ENCODE data around the gene CELSR1.

CELSR1 gene

GRCh38 chr22:46536537-46537224 lies 739 bp downstream of the CELSR1 start:
- TF ChIP-seq CTCF (conservative IDR thresholded peaks at IDR 0.05; ENCODE audit: control insufficient read depth, insufficient read depth, low read depth, low read length), result no peak
- DNase-seq (ENCODE audit: low read depth), result no peak
- no peak overlapping the region for H3K4me3 ChIP-seq (ENCODE audit: control insufficient read depth, low read depth, low read length)

GRCh38 chr22:46535876-46536536 lies 1.4 kb downstream of the CELSR1 start:
- no peak for DNase-seq (ENCODE audit: low read depth)
- no peak for TF ChIP-seq CTCF (conservative IDR thresholded peaks at IDR 0.05; ENCODE audit: control insufficient read depth, insufficient read depth, low read depth, low read length)
- no peak overlapping the region for H3K4me3 ChIP-seq (ENCODE audit: control insufficient read depth, low read depth, low read length)

- no peak for DNase-seq (ENCODE audit: low read depth)
- H3K4me3 ChIP-seq (ENCODE audit: control insufficient read depth, low read depth, low read length), result no peak overlapping the region
- TF ChIP-seq CTCF (conservative IDR thresholded peaks at IDR 0.05; ENCODE audit: control insufficient read depth, insufficient read depth, low read depth, low read length), result no peak
Observed at GRCh38 chr22:46534901-46535630, 2.4 kb downstream of the CELSR1 start.

- DNase-seq (ENCODE audit: low read depth), result no peak
- TF ChIP-seq CTCF (conservative IDR thresholded peaks at IDR 0.05; ENCODE audit: control insufficient read depth, insufficient read depth, low read depth, low read length), result no peak
- no peak overlapping the region for H3K4me3 ChIP-seq (ENCODE audit: control insufficient read depth, low read depth, low read length)
Observed at GRCh38 chr22:46534177-46534776, 3.1 kb downstream of the CELSR1 start.

GRCh38 chr22:46533070-46533833 lies 4.2 kb downstream of the CELSR1 start:
- TF ChIP-seq CTCF (conservative IDR thresholded peaks at IDR 0.05; ENCODE audit: control insufficient read depth, insufficient read depth, low read depth, low read length), result no peak
- no peak for DNase-seq (ENCODE audit: low read depth)
- H3K4me3 ChIP-seq (ENCODE audit: control insufficient read depth, low read depth, low read length), result no peak overlapping the region

GRCh38 chr22:46532416-46532815 lies 5.0 kb downstream of the CELSR1 start:
- no peak for DNase-seq (ENCODE audit: low read depth)
- no peak for TF ChIP-seq CTCF (conservative IDR thresholded peaks at IDR 0.05; ENCODE audit: control insufficient read depth, insufficient read depth, low read depth, low read length)
- H3K4me3 ChIP-seq (ENCODE audit: control insufficient read depth, low read depth, low read length), result no peak overlapping the region
